GM12801 (cell line): Measurements from ENCODE around the gene ARSB.

Experiments used
- TF ChIP-seq, protein P1 (sequence below): IDR thresholded peaks from one replicate; pipeline ENCODE4 v1.5.1; 2011; ENCODE audit warnings: control low read depth; ENCODE audit not compliant: insufficient read length; ENCODE audit errors: extremely low read depth

Gene ARSB

DNA sequence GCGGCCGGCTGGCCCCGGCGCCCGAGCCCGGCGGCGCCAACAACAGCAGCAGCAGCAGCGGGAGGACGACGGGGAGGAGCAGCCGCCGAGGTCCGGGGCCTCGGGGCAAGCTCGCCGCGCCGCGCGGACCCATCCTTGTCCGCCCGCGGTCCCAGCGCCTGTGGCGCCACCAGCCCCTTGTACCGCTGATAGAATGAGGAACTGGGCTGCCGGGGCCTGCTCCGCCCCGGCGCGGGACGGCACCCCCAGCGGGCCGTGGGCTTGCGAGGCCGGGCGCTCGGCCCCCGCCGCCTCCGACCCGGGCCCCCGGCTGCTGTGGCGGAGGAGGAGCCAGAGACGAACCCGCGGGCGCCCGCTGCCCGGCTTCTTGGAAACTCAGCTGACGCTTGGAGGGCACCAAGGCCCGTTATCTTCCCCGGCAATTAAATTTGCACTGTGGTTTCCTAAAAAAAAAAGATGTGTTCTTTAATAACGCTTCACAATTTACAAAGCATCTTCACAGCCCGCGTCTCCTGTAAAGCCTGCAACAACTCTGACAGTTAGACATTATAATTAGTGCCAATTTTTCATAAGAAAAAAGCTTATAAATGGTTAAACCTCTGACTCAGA, at the start of gene ARSB:
Gene ARSB, minus strand, starts transcription at position 195 of the 609 bp plus-strand sequence. Its CDS starts 62 bp downstream, at position 133.
- TF ChIP-seq, protein P1, sequence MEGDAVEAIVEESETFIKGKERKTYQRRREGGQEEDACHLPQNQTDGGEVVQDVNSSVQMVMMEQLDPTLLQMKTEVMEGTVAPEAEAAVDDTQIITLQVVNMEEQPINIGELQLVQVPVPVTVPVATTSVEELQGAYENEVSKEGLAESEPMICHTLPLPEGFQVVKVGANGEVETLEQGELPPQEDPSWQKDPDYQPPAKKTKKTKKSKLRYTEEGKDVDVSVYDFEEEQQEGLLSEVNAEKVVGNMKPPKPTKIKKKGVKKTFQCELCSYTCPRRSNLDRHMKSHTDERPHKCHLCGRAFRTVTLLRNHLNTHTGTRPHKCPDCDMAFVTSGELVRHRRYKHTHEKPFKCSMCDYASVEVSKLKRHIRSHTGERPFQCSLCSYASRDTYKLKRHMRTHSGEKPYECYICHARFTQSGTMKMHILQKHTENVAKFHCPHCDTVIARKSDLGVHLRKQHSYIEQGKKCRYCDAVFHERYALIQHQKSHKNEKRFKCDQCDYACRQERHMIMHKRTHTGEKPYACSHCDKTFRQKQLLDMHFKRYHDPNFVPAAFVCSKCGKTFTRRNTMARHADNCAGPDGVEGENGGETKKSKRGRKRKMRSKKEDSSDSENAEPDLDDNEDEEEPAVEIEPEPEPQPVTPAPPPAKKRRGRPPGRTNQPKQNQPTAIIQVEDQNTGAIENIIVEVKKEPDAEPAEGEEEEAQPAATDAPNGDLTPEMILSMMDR = no peak

DNA sequence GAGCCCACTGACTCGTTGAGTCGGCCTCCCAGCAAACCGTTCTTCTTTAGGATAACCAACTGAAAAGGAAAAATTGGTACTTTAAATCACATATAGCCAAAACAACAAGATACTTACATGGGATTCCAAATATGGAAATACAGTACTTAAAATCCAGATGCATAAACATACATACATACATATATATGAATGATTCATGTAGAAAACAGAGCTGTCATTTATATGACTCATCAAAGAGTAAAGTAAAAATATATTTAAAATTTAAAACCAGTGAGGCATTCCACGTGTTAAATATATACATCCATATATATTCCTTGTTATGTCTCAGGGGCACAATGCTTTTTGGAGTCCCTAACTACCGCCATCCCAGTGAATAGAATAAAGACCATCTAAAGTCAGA, 47.7 kb upstream of the ARSB start:
- TF ChIP-seq, protein P1 = no peak

- TF ChIP-seq, protein P1 = no peak
These were observed 47.1 kb upstream of the ARSB start for GRCh38 chr5:79032031-79032695.

DNA sequence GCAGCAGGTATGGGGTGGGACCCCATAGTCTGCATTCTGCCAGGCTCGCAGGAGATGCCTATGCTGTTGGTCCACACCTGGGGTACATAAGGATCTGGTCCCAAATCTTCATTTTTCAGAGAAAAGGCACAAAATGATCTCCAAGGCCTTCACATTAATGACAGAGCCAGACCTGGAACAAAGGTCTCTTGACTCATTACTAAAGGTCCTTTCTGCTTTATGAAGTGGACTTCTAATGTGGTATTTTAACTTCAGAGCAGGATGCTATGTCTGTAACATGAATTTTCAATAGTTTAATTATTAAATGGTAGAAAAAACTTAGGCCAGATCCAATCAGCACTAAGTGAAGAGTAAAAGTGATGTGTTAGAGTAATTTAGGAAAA, 46.4 kb upstream of the ARSB start:
- TF ChIP-seq, protein P1 = no peak

DNA sequence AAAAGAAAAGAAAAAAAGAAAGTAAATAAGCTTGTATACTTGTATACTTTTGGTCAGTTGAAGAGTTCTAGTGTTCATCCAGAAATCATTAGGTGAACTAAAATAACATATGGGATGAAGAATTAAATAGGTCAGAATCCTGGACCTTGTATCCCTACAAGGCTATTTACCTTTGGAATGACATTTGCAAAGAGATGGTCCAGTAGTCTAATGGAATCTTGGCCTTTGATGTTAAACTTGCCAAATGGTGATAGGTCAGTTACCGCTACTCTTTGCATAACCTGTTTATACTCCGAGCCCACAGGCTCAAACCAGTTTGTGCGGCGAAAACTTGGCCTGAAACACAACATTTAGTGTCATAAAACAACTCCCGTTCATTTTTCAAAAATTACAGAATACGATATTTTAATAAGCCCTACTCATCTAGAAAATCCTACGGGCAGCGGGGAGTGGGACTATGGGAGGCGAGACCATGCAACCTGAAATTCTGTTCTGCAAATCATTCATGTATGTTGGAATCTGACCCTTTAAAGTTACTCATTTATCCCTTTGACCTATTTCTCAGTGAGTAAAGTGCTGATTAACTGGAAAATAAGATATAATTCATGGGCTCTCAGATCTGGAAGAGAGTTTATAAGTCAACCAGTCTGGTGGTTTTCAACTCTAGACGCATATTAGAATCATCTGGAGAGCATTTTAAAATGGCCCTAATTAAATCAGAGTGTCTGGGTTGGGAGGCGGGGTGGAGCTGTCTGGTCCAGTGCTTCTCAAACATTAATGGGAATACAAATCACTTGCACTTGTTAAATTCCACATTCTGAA, 45.8 kb upstream of the ARSB start:
- TF ChIP-seq, protein P1 = no peak

DNA sequence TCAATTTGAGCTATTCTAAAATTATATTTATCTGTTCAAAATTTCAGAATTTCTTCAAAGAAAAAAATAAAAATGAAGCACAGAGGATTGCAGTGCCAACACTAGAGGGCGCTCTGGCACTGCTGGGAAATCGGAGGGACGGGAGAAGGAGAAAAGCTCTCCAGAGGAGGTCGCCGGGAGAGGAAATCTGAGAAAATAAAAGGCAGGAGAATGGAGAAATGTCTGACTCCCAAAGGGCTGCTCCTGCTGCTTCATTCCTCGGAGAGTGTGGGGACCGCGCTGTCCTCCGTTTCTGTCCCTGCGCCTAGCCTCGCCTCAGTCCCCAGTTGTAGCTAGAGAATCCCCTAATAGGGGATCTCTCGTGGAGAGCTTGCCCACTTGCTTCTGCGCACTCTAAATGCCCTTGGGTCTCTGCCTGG, 40.0 kb upstream of the ARSB start:
- TF ChIP-seq, protein P1 = no peak

- TF ChIP-seq, protein P1 = no peak
These were observed 38.8 kb upstream of the ARSB start for GRCh38 chr5:79023947-79024346.
